ENCODE results near the gene TBC1D1.
A peak's percentile ranks its signal among the peaks of the same experiment; 100 is the strongest.

The TBC1D1 gene, protein sequence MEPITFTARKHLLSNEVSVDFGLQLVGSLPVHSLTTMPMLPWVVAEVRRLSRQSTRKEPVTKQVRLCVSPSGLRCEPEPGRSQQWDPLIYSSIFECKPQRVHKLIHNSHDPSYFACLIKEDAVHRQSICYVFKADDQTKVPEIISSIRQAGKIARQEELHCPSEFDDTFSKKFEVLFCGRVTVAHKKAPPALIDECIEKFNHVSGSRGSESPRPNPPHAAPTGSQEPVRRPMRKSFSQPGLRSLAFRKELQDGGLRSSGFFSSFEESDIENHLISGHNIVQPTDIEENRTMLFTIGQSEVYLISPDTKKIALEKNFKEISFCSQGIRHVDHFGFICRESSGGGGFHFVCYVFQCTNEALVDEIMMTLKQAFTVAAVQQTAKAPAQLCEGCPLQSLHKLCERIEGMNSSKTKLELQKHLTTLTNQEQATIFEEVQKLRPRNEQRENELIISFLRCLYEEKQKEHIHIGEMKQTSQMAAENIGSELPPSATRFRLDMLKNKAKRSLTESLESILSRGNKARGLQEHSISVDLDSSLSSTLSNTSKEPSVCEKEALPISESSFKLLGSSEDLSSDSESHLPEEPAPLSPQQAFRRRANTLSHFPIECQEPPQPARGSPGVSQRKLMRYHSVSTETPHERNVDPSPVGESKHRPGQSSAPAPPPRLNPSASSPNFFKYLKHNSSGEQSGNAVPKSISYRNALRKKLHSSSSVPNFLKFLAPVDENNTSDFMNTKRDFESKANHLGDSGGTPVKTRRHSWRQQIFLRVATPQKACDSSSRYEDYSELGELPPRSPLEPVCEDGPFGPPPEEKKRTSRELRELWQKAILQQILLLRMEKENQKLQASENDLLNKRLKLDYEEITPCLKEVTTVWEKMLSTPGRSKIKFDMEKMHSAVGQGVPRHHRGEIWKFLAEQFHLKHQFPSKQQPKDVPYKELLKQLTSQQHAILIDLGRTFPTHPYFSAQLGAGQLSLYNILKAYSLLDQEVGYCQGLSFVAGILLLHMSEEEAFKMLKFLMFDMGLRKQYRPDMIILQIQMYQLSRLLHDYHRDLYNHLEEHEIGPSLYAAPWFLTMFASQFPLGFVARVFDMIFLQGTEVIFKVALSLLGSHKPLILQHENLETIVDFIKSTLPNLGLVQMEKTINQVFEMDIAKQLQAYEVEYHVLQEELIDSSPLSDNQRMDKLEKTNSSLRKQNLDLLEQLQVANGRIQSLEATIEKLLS (N-terminal part only)

DNA sequence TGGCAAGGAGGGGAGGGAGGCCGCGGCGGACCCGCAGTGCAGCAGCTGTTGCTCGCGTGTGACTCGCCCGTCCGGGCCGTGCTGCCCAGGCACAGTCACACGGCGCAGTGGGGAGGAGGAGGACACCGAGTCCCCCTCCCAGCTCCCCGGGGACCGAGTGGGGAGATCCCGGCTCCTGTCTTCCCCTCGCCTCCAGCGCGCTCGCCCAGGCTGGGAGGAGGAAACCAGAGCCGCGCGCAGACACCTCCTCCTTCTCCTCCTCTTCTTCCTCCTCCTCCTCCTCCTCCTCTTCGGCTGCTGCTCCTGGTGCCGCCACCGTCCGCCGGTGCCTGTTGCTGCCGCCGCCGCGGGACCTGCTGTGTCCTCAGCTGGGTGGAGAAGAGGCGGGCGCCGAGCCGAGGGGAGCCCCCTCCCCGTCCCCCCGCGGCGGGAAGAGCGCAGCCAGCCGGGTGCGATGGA is at the start of gene TBC1D1:
Gene TBC1D1 (plus strand): TSS at position 284 of the 459 bp plus-strand sequence. CDS start 11,012 bp downstream, outside the sequence.
- peak; percentile 77 for DNase-seq

DNA sequence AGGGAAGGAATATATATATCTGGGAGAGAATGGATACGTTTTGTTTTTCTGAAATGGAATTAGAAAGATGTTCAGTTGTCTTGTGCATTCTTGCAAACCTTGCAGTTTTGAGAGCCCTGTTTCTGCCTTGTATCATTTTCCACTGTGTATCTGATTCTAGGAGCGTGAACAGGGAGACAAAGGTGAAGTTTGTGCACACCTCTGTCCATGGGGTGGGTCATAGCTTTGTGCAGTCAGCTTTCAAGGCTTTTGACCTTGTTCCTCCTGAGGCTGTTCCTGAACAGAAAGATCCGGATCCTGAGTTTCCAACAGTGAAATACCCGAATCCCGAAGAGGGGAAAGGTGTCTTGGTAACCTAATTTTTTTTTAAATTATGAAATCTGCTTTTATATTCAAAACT is 46.7 kb upstream of the TBC1D1 start:
- no peak for DNase-seq

DNA sequence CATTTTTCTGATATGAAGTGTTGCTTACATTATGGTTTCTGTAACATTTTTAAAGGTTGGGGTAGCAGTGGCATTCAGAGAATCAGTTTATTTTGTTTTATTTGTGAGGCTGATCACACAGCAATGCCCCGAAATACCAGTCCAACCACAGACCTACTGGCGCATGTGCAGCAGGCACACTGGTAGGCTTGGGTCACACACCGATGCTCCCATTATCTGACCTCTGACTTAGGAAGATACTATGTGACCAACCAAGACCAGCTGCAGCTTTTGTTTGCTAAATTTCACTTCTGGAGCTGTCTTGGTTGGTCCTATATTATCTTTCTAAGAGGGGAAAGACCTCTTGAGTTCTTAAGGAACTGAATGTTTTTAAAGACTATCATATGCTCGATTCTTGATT is 45.7 kb upstream of the TBC1D1 start:
- DNase-seq: no peak

DNA sequence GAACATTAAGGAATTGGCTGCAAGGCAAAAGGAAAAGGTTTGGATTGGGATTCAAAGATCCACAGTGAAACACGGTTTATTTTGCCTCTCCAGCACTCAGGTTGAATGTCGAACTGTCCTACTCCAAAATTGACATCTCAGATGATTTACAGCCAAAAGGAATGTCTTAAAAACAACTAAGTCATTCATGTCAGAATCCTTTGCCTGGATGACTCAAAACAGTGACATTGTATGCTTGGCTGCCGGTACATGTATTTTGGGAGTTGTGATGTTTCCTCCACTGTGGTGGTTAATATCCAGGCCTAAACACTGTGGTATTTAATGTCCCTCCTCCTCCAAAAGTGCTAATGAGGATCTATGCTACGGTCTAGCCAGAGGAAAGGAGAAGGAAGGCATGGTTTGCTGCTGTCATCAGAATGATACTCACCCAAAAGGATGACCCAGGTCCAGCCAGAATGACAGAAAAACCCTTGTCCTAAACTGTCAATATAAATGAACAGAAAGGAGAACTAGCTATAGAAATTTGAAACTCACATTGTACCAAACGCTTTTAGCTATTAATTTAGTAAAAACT is 43.5 kb upstream of the TBC1D1 start:
- no peak for DNase-seq

DNA sequence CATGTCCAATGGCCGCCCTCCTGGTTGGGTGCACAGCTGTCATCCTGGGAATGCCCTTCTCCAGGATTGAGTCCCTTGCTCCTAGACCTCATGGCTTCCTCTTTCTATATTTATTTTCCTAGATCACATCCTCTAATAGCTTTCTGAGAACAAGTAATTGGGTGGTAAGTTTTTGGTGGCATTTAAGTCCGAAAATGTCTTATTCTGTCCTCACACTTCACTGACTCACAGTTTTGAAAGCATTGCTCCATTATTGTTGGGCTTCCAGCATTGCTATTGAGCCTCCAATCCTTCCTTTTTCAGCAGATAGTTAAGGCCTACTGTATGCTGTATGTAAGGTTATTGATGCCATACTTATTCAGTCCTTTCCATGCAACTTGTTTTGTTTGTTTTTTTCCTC is 38.5 kb upstream of the TBC1D1 start:
- DNase-seq: no peak

DNA sequence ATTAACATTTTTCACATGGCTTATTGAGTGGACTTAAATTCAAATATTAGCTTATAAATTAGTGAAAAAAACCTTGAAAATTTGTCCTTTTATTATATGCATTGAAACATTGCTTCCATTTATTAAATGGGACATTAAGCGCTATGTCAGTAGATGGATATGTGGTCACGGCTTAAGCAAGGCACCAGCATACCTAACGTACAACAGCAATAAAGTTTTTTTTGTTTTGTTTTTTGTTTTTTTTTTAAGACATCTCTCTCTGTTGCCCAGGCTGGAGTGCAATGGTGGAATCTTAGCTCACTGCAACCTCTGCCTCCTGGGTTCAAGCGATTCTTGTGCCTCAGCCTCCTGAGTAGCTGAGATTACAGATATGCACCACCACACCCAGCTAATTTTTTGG is 32.8 kb upstream of the TBC1D1 start:
- no peak for DNase-seq

DNA sequence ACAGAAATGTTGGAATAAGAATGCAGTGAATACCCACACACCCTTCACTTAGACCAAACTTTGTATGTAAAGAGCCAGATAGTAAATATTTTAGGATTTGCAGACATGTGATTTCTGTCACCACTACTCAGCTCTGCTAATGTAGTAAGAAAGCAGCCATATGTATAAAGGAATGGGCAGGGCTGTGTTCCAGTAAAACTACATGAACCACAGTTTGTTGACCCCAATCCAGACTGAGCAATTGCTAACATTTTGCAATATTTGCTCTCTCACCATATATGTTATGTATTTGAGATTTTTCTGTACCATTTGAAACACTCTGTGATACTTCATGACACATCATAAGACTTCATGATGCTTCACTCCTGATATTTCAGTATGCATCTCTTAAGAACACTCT is 32.0 kb upstream of the TBC1D1 start:
- no peak for DNase-seq

DNA sequence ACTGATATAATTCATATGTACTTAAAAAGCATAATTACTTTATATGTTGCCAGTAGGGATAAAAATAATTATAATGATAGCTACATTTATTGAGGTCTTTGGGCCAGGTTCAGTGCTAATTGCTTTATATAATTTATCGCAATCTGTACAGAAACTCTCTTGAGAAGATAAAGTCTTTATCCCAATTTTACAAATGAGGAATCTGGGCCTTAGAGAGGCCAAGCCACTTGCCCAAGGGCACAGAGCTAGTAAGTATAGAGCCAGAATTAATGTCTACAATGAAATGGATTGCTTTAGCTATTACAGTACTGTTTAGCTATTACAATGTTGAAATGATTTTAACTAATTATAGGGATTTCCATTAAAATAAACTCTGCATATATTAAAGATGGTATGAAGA is 30.6 kb upstream of the TBC1D1 start:
- DNase-seq: no peak

DNA sequence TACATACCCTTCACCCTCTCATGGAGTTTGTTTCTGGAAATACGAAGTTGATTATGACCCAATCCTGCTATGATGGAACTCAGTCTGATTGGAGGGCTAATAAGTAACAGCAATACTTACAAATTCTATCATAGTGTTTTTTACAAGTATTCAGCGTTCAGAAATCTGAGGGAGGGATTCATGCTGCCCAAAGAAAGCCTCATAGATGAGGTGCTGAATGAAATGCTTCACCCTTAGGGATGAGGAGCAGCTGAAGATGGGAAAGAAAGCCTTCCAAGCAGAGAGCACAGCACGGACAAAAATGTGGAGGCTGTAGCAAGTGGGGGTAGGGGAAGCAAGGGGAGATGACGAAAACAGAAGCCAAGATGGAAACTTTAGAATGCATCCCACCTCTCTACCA is 27.9 kb upstream of the TBC1D1 start:
- no peak for DNase-seq

DNA sequence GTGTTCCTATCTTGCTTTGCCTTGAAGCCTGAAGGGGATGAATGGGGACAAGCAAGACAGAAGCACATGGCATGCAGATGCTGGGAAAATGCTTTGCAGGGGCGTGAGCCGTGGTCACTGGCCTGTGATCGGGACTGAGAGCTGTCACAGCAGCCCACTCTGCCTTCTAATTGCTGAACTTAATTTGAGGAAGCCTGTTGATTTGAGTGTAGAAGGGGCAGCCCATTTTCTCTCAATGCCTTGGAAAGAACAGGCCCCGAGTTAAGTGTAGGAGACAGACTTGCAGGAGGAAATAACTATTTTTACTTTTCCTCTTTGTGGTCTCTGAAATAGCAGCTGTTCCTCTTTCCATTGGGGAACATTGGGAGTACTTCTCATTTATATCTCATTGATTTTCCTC is 26.1 kb upstream of the TBC1D1 start:
- no peak for DNase-seq

DNA sequence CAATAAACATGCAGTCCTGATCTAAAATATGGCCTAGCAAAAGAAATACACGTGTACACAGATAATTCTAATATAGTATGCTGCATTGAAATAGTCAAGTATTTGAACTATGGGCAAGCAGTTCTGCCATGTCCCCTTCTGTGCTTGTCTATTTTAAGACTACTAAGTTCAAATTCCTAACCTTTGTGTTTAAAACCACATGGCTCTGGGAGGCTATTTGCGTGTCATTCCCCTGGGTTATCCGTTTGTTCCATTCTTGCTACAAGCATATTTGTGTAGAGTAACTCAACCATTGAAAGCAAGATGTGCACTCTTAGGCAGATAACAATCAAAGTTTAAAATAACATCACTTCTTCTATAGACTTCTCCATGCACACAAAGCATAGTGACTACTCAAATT is 25.4 kb upstream of the TBC1D1 start:
- no peak for DNase-seq

DNA sequence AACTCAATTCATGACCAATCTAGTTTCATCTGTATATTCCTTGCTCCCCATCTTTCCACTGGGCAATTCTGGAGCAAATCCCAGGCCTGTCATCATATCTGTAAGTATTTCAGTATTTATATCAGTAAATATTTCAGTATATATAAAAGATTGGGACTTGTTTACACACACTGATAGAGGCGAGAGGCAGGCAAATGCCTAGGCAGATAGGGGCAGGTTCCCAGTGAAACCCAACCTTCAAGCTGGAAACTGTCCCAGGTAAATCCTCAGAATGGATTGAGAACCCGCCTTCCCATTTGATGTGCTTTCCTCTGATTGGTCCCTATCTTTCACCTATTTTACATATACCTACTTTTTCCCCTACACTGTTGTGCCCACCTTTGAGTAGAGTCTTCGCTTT is 23.8 kb upstream of the TBC1D1 start:
- DNase-seq: no peak

DNA sequence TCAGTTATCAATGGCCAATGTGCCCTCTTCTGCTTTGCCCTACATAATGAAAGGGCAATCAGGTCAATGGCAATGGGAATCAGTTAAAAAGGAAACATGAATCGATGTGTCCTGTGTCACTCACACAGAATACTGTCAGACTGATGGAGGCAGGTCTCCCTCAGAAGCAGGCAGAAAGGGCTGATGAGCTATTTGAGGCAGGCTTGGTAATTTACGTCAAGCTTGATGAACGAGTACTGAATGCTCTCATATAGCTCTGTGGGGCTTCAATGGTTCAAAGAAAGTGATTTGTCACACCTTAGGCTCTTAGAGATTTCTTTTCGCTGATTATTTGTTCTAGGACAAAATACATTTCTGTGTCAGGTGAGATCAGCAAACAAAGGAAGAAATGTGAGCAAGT is 22.6 kb upstream of the TBC1D1 start:
- DNase-seq: no peak

DNA sequence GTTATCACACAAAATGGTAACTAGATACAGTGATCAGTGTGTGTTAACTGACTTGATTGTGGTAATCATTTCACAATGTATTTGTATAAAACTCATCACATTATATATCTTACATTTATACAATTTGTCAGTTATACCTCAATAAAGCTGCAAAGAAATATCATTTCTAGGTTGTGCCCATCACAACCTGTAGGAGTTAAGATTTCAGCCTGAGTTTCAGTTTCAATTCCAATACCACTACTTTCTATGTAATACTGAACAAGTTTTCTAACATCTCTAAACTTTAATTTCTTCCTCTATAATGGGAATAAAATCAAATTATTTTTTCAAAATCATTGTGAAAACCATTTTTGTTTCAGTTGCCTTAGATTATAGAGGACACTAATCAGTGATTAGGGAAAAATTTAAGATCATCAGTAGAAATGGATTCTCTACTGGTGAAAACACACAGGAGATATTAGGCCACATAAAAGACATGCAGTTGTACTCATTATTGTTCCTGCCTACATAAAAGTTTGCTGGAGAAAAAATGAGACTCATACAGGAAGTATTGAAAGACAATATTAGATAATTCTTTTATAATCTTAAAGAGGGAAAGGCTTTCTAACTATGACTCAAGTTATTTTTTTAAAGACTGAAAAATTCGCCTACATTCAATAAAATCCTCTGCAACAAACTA is 18.4 kb upstream of the TBC1D1 start:
- no peak for DNase-seq

DNA sequence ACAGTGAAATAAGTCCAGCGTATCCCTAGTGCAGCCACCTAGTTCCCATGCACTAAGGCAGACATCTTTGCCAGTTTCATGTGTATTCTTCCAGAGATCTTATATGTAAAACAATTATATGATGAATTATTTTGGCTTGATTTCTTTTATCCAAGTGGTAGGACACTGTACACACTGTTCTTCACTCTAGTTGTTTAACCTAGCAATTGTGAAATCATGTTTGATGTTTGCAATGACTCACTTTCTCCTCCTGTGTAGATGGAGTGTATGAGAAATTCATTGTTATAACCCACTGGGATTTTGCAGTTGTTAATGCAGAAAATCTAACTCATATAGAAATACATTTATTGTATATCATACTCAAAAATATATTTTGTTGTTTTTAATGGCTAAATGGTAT is 17.5 kb upstream of the TBC1D1 start:
- no peak for DNase-seq

DNA sequence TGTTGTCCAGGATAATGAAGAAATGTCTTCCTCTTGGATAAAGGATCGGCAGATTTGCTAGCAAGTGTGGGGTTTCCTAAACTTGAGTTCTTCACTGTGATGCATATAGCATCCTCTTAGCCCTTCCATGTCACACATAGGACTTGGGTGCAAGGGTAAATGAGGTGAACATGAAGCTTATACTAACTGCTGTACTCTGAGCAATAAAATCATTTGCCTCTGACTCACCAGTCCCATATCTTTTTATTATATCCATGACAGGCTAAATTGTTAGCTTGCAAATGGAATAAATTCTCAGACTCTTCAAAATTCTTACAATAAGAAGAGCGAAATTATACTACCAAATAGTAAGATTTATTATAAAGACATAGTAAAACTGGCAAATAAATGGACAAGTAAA is 14.7 kb upstream of the TBC1D1 start:
- no peak for DNase-seq

DNA sequence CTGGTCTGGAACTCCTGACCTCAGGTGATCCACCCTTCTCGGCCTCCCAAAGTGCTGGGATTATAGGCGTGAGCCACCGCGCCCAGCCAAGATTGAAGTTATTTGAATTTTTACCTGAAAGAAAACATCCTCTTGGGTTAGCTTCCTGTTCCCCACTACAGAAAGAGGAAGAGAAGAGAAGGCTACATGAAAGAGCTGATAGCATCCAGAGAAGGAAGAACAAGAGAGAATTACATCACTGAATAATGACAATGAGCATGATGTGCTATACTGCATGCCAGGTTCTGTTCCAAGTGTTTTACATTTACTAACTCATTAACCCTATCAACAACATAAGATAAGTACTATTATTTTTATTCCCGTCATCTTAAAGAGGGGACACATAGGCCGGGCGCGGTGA is 11.5 kb upstream of the TBC1D1 start:
- no peak for DNase-seq

DNA sequence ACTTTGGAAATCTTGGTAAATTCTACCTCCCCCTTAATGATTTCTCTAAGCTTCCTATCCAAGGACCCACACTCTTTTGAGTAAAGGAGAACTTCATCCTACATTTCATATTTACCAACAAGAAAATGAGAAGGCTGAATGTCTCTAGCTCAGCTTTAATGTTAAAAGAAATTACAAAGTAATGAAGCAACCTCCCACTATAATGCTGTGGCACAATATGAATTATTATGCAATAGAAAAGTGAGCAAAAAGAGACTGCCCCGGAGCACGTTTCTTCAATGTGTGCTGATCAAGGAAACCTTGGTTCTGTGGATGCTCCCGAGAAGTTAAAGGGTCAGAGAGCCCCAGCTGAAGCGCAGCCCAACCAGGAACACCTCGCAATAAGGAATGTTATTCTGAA is 9.1 kb upstream of the TBC1D1 start:
- no peak for DNase-seq

DNA sequence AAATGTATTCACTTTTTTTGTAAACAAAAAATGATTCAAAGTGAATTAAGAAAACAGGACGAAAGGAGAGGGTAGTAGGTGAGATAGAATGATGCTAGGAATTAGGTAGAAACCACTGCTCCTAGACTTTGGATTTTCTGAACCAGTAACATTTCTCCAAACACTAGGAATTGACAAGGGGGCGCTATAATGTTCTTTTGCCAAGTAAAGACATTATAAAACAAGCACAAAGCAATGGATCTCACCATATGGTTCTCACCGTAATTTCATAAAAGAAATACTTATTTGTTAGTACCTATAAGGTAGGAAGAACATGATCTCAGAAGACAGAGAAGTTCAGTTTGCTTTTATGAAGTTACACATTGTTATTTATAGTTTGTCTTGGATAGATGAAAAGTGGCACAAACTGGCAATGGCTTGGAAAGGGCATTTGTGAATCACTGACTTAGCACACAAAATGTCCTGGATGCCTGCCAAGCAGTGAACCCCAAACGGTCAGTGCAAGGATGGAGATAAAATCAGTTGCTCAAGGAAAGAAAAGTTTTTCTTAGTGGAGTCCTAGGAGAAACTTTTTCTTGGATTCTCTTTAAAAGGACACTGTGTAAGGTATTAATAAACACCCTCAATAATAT is 8.1 kb upstream of the TBC1D1 start:
- no peak for DNase-seq

DNA sequence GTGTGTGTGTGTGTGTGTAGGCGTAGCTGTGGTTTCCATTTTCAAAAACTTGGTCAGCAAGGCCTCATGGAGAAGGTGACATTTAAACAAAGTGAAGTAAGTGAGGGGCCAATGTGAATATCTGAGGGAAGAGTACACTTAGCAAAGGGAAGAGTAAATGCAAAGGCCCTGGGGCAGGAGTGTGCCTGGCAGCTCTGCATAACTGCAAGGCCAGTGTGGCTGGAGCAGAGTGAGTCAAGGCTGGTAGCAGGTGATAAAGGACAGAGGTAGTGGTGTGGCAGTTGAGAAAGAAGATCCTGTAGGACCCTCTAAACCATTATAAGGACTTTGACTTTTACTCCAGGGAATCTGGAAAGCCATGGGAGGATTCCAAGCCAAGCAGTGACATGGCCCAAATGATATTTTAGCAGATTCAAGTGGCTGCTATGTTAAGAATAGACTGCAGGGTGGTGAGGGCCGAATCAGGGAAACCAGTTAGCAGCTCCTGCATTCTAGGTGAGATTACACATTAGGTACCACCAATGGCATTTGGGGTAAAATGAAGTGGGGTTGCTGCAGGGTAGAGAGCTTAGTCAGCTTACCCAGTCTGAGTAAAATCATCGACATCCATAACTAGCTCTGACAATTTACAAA is 5.9 kb upstream of the TBC1D1 start:
- DNase-seq: no peak

DNA sequence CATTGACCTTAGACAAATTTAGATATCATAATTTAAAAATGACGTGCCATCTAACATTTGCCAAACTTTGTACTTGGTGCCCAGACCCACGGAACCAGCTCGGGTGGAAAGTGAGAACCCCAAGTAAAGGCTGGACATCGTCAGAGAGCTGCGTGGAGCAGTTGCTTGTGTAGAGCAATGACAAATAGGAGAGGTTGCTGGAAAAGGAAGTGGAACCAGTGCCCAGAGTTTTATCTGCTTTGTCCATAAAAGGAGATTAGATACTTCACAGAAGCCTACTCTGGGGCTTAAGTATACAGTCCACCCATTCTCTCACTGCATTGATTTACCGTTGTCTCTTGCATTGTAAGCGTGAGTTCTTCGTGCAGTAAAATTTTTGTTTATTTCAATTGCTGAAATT is 5.4 kb upstream of the TBC1D1 start:
- DNase-seq: no peak
